NCI-H2196 (cell line): Measurements from ENCODE around the gene FMO5.
"Not testable (repeated sequence)": the region's sequence is repeated elsewhere in the genome, so short reads cannot be mapped to it uniquely, and the experiment has no call there.

Source experiments
- DNase-seq: peaks from one replicate; lab custom pipeline; 2025; ENCODE audit not compliant: unreplicated experiment; lab: John Stamatoyannopoulos, UW

The FMO5 gene

GRCh38 chr1:147157116-147157515 lies 68.0 kb downstream of the FMO5 start:
- DNase-seq = not testable (repeated sequence)

- DNase-seq = no peak
Measured at GRCh38 chr1:147156642-147157041, 68.5 kb downstream of the FMO5 start.

GRCh38 chr1:147152772-147153171 lies 72.4 kb downstream of the FMO5 start:
- no peak for DNase-seq

DNA sequence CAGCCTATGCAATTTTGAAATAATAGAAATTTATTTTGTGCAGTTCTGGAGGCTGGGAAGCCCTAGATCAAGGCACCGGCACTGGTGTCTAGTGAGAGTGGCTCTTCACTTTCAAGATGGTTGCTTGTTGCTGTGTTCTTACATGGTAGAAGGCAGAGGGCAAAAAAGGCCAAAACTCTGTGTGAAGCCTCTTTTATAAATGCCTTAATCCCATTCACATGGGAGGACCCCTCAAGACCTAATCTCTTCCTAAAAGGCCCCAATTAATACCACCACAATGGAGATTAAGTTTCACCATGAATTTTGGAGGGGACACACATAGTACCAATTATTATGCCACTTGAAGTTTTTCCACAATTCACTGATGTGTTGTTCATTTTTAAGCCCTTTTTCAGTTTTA lies 73.9 kb downstream of the FMO5 start:
- DNase-seq = no peak

GRCh38 chr1:147142886-147143285 lies 82.3 kb downstream of the FMO5 start:
- no peak for DNase-seq
